Ramos (cell line): ENCODE measurements around the gene WASF2.
"Not testable (repeated sequence)": the region's sequence is repeated elsewhere in the genome, so short reads cannot be mapped to it uniquely, and the experiment has no call there.

ENCODE experiments used
- in situ Hi-C: fragments of 300-500 bp; cut with MboI; formaldehyde crosslinking; loops from one replicate; pipeline ENCODE4 v1.14.3; 2022; ENCODE audit warnings: low sequenced_read_pairs; ENCODE audit not compliant: unreplicated experiment

The WASF2 gene

DNA sequence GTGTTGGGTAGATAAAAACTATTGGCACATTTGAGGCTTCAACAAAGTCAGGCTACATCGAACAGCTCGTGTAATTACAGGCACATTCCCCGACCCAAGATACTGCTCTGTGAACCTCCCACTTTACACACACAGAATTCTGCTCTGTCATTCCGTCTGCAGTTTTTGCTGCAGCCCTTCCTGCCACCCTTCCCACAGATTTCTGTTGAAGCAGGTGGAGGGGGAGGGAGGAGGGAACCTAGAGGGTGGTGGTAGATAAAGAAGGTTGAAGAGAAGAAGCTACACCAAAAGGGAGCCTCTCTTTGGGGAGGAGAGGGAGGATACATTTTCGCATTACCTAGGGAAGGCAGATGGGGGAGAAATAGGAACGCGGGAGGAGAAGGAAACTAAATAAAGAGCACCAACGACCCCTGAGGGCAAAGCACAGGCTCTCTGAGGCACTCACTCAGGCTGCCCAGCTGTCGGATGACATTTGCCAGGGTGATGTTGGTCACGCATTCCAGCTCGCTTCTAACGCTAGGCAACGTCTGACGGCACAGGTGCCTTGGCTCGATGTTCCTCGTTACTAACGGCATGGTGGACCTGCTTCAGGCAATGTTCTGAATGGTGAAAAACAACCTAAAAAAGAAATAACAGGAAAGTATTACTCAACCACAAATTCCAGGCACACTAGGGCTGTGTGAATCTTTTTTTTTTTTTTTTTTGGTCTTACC lies 61.5 kb downstream of the WASF2 start:
- in situ Hi-C loops: no loop called here

DNA sequence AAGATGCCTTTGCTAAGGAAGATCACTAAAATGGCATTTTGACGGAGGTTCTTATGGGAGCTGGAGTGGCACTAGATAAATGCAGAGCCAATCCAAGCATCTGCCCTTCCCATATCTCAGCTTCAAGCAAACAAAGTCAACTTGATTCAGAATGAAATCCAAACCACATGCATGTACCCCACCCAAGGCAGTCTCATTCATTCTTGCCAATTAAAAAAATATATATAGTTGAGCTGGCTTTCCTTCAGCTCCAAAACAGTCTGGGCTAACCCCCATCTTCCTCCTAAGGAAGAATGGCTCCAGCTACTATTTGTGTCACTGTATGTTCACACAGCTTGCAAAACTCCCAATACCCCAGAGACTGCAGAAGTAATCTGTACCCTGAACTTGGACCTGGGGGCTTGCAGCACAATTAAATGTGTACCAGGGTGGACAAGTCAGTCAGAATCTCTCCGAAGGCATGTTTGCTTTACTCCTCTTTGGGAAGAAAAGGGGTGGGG lies 62.1 kb downstream of the WASF2 start:
- in situ Hi-C loops: no loop called here

DNA sequence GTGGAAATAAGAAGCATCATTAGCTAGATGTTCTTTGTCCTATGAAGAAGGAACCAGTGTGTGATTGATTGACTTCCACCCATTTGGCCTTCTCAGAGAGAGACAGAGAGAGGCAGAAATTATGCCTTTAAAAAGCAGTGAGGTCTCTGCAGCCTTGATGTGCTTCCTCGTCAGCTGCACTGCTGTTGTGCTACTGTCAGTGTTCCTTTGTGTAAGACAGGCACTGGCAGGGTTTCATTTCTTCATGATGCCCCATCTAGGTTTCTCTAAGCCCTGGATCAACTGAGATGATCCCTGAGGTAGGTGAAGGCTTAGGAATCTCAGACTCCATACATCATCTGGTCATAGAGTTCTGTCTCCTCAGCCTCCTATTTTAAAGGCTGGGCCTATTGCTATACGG lies 62.6 kb downstream of the WASF2 start:
- in situ Hi-C loops: no loop called here

DNA sequence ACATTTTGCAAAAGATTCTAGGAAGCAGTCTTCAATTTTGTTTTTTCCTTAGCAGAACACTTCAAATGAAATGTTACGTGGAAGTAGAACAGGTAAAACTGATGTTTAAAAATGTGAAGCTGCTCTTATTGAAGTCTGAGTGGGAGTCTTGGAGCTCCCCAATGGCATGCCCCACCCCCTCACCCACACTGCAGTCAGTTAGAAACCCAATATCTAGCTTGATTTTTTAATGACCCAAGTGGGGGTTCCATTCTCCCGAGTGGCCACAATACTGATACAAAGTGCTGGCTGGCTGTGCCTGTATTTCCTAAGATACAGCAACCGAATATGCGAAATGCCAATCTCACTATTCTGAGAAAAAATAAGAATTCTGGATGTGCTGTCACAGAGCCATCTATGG lies 66.3 kb downstream of the WASF2 start:
- in situ Hi-C loops: no loop called here

DNA sequence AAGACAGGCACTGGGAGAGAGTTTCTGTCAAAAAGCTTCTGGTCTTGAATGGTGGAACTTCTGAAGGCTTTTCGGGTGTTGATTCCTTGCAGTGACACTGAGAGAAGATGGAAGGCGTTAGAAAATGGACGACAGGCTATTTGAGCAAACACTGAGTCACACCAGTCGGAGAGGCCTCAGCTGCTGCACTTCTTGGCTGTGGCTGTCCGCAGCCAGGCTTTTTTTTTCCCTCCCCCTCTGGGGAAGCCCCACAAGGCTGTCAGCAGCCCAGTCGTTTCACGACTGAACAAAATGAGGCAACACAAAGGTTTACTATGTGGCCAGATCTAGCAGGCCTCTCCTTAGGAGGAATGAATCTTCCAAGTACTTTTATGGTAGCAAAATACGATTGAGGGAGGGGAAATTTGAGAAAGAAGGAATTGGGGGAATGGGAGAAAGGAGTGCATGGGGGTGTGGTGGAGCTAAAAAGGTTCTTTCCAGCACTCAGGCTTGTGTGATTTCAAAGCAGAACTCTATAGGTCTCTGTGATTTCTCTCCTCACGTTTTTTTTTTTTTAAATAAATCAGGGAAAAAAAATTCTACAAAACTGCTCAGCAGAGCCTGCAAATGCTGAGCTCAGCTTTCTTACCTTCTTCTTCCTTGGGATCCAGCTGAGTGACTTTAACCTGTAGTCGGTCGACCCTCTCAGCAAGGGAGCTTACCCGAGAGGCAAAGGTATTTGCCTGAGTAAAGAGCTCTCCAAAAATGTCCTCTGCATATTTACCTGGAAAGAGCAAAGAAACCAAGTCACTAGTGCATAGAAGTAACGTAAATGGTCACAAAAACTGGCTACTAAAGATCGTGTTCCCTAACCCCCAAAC lies 71.4 kb downstream of the WASF2 start:
- in situ Hi-C loops: no loop called here

DNA sequence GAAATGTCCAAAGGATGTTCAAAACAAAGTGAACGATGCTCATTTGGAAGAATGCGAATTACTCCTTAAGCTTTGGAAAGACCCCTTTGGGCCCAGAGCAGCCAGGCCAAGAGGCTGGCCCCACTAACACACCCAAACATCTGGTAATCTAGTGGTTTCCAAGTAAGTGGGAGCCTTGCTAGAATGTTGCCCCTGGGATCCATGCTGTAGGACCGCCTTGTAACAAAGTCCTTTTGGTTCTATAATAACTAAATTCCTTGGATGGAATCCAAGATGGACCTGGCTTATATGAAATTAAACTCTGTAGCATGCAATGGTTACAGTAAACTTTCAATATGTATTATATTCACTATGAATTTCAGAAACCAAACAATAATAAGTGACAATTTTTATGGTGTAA lies 72.3 kb downstream of the WASF2 start:
- in situ Hi-C loops: no loop called here

DNA sequence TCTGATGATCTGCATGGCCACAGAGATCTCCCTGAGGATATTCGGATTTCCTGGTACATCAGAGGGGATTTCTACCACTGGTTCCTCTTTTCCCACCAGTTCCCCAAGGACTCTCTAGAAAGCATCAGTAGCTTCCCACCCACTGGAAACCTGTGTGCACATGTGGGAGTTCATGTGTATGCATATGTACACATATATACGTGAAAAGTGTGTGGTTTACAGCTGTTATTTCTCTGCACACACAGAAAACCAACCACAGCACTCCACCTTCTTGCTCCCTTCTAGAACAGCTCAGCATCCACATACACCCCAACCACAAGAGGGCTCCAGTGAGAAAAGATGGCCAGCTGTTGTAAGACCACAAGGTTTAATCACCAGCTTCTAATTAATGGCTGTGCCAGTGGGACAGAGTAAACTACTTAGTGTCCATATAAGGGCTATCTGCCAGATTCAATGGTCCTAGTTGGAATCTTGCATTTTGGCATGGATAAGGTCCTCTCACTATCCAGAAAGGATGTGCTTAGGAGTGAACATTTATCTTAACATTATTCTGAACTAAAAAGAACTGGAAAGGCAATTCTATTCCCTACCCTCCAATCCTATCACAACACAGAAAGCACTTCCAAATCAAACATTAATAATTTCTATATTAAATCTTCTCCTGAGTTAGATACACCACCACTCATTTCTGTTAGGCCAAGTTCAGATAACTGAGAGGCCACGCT lies 73.4 kb downstream of the WASF2 start:
- in situ Hi-C loops: no loop called here

DNA sequence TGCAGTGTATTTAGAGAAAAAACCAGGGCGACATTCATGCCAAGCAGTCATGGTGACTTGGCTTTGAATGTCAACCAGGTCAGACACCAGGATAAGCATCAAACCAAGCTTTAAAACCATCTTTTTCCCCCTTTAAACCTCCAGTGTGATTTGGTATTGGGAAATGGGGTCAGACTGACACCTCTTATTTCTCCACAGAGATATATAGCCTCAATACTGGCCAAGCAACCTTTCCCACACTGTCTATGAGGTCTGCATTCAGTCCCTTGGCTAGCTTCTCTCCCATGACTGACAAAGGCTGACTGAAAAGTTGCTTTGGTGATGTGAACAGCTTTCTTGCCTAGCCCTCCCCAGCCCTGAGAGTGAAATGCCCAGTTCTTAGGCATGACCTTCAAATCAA lies 75.9 kb downstream of the WASF2 start:
- in situ Hi-C loops: no loop called here

DNA sequence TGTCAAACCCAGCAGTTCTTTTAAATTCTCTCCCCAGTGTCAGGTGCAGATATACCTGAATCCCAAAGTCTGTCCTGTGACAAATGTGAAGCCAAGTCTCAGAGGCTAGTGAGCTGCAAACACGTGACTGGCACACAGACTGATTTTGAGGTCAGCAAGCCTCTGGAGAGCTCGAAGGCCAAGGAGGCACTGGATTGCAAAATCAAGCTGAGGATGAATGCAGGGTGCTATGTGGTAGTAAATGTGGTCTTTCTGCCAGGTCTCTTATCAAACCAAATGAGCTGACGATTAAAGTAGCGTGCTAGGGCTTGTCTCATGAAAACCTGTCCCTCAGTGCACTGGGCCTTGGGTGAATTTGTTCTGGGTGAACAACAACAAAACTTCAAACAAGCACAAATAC lies 77.0 kb downstream of the WASF2 start:
- in situ Hi-C loops: no loop called here

DNA sequence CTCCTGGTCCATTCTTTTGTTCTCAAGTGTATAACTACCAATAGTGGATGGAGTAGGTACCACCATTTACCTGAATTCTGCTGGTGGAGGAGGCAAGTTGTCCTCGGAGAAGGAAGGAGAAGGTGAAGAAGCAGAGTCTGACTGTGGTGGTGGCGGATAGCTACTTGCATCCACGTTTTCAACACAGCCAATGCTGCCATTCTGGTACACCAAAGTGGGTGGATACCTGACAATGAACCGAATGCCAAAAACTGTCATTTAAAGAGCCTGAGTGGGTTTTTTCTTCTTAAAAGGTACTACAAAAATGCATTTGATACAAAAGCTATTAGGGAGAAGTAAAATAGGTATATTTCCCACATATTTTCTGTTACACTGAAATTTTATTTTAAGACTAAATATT lies 77.5 kb downstream of the WASF2 start:
- in situ Hi-C loops: no loop called here

DNA sequence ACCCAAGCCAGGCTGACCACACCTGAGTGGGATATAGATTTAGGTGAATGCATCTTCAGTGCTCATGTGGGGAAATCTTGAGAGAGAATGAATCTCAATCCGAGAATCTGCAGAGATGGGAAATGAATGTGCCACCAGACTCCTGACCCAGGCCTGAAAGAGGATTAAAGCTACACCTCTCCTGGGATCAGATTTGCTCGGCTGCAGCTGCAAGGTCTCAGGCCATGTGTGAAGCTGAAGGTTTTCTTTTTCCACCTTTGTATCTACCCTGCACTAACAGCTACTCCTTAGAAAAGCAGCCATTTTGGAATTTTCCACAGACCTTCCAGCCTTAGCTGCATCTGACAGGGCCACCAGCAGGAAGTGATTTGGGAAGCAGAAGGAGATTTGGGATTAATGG lies 79.3 kb downstream of the WASF2 start:
- in situ Hi-C loops: no loop called here

DNA sequence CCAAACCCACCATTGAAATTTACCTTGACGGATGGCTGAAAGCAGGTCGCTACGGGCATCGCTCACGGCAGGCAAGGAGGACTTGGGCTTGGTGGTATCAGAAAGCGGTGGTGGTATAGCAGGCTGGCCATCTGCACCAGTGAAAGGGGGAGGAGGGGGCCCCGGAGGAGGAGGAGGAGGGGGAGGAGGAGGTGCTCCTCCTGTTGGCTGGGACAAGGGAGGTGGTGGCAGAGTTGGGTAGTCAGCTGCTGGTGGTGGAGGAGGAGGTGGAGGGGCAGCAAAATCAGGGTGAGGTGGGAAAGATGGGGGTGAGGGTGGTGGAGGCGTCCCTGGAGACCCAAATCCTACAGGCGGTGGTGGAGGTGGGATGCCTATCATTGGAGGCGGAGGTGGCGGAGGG lies 80.3 kb downstream of the WASF2 start:
- in situ Hi-C loops: no loop called here

DNA sequence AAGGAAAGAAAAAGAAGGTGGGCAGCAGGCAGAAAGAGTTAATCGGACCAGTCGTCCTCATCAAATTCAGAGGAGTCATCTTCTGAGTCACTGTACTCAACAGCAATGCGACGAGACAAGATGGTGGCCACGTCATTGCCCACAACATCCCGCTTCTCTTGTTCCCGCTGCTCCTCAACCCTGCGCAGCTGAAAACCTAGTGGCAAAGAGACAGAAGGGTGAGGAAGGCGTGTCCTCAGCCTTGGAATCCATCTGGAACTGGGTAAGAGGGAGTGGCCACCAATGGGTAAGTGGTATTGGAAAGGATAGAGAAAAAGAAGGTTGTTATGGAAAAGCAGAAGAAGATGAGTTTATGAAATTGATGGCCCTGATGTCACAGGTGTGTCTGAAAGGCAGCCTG lies 81.8 kb downstream of the WASF2 start:
- in situ Hi-C loops: no loop called here

DNA sequence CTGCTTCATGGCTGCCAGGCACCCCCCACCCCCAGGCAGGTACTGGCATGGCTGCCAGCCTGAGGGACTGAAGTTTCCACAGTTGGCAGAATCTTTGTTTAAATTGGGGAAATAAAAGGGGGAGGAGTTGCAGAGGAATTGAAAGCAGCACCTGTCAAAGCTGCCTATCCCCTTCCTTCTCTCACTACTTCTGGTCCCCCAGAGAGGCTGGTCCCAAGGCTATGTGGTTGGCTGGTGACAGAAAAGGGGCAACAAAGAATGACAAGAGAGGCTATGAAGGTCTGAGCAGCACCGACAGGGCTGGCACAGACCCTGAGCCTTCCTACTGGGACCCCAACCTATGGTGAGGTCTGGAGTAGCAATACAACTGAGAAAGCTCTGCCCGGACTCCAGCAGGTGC lies 83.2 kb downstream of the WASF2 start:
- in situ Hi-C loops: not testable (repeated sequence)

DNA sequence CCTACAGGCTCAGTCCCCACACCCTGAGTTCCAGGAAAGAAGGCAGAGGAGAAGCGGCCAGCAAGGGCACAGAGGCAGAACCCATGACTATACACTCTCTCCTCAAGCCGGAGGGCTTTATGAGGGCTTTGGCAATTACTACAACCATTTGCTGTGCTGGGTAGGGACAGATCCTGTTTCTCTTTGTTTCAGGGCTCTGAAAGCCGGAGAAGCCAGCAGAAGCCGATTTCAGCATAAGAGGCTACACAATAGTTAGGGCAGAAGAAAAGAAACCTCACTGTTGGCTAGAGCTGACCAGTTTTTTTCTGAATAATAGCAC lies 83.6 kb downstream of the WASF2 start:
- in situ Hi-C loops: no loop called here

DNA sequence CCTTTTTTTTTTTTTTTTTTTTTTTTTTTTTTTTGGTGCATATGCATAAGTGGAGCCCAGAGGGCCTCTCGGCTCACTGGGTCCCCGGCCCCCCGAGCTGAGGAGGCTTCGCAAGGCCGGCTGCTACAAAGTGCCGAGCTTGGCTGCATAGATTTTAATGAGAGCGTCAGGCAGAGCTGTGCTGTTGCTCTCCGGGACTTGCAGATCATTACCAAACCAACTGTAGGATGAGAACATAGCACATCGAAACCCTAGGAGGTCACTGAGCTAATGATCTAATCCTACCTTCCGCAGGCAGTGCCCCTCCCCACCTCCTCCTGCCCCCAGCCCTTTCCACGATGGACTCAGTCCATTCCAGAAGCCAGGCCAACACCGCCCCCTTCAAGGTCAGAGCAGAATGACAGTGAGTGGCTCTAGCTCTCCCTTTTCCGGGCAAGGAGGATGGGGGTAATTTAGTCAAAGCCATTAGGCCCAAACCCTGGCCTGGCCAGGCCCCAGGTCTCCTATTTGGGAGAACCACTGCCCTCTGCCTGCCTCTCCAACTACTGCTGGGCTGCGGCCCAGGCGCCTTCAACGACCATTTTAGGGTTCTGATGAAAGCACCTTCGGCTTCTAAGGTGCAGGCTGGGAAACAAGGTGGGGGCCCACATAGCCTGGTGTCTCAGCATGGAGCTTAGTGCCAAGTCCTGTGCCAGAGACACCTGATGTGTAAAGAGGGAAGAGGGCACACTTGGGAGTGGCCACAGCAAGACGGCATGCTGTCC lies 84.2 kb downstream of the WASF2 start:
- in situ Hi-C loops: not testable (repeated sequence)

DNA sequence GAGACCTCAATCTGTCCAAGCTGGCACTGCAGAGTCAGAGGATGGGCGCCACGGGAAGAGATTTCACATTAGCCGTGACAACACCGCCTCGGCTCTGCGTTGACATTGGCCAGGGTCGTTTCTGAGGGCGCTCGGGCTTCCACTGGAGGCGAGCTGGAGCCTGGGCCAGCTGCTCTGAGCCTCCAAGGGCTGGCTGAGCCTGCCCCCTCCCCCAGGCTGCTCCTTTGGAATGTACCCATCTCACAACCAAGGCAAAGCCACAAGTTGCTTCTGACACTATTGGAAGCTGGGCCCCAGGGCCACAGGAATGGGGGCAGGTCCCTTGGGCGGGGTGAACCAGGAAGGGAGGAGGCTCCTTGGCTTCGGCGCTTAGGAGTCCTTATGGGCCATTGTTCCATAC lies 84.9 kb downstream of the WASF2 start:
- in situ Hi-C loops: no loop called here

DNA sequence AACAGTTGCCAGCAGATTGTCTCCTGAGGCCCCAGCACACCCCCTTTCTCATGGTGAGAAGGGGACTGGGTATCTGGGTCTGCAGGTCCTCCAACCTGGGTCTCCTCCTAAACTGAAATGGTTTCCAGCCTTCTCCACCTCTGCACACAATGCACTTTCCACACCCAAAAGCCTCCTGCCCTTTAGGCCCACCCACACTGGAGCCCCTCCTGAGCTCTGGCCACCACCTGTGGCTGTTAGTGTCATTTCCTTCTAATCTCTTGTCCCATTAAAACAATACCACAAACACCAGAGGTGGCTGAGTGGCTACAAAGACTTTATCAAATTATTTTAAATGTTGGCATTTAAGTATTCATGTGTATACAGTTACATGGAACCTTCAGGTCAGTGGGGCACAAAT lies 86.0 kb downstream of the WASF2 start:
- in situ Hi-C loops: no loop called here

DNA sequence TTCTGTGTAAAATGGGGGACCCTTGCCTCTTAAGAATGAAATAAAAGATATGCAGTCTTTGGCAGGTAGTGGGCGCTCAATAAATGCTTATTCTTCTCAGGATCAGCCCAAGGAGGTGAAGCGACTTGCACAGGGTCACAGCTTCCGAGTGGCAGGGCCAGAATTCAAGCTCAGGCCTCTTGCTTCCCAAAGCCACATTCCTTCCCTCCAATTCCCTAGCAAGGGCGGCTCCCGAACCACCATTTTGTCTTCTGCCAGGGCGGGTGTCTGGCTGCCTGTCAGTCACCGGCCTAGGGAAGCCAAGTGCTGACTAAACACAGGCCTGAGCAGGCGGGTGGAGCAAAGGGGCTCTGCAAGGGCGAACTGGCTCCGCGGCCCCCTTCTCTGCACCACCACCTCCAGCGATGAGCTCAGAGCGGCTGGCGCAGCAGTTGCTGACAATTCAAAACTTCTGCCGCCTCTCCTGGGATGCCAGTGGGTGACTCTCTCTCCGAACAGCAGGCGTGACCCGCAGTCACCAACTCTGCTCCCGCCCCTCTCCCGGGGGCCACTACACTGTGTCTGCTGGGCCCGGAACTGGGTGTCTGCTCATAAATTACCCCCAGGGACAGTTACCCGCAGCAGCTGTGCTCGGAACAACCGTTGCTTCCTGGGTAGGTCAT lies 86.8 kb downstream of the WASF2 start:
- in situ Hi-C loops: no loop called here

DNA sequence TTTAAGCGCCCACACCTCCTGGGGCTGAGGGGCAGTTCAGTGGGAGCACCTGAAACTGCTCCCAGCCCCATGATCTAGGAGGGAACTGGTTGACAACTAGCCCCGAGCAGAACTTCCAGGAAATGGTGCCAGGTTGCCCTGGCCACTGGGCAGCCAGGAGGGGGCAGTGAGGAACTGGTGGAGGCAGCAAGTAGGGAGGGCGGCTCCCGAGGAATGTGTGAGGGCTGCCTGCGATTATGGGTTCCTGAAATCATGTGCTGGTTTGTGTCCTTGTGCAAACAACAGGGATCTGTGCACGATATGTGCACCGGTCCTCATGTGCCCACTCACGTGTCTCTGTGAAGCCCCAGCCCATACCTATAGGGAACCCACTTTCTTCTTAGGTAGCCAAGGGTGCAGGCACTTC lies 87.6 kb downstream of the WASF2 start:
- in situ Hi-C loops: no loop called here
